Nephron (organoid): Measurements from ENCODE around the gene KCNH2.
A peak's percentile ranks its signal among the peaks of the same experiment; 100 is the strongest.

Experiments used
- H3K27ac Mint-ChIP-seq, 3 experiments: 2 replicates each; pipeline ENCODE4 v1.8.0; 2020; ENCODE audit warnings: mixed read lengths in 3 of 3, mild to moderate bottlenecking in 2 of 3, moderate library complexity in 1 of 3
- H3K27me3 Mint-ChIP-seq: 2 replicates; pipeline ENCODE4 v1.8.0; 2021; ENCODE audit warnings: low read depth, mild to moderate bottlenecking, moderate library complexity, mixed read lengths
- H3K36me3 Mint-ChIP-seq: 2 replicates; pipeline ENCODE4 v1.8.0; 2020; ENCODE audit warnings: low read depth, mixed read lengths
- H3K4me1 Mint-ChIP-seq: 2 replicates; pipeline ENCODE4 v1.8.0; 2020; ENCODE audit warnings: mixed read lengths
- H3K4me3 Mint-ChIP-seq, 3 experiments: 2 replicates each; pipeline ENCODE4 v1.8.0; 2020; ENCODE audit warnings: mild to moderate bottlenecking in 3 of 3, mixed read lengths in 3 of 3, moderate library complexity in 2 of 3
- H3K9me3 Mint-ChIP-seq: 2 replicates; pipeline ENCODE4 v1.8.0; 2020; ENCODE audit warnings: mixed read lengths
- CTCF ChIP-seq, 3 experiments: fragments of 200-600 bp; sonication (generic); IDR thresholded peaks; one replicate each; pipeline ENCODE4 v1.5.0; 2021; ENCODE audit warnings: antibody characterized with exemption in 3 of 3; ENCODE audit not compliant: unreplicated experiment in 3 of 3

The KCNH2 gene

GRCh38 chr7:150976529-150977381 lies 1.4 kb downstream of the KCNH2 start:
- H3K4me3 Mint-ChIP-seq, result peak overlapping the region; percentile 91 to 99 (median 97)
- H3K27me3 Mint-ChIP-seq, result peaks cover 42% of the 10 kb centered on the region

GRCh38 chr7:150975536-150976319 lies 2.4 kb downstream of the KCNH2 start:
- Mint-ChIP-seq H3K9me3 (no peaks in the 10 kb centered on the region), H3K4me1 (peaks cover 74% of the 10 kb centered on the region), H3K36me3 (no peaks in the 10 kb centered on the region), H3K27me3 (peaks cover 32% of the 10 kb centered on the region), H3K27ac (peak overlapping the region; percentile 50 to 87 (median 78)), H3K4me3 (peak overlapping the region; percentile 91 to 99 (median 97))
- TF ChIP-seq CTCF (IDR thresholded peaks at IDR 0.05; ENCODE audit: unreplicated experiment in 3 of 3), result no peak

More at GRCh38 chr7:150976529-150977381, 1.4 kb downstream of the KCNH2 start:
- Mint-ChIP-seq H3K36me3 (no peaks in the 10 kb centered on the region), H3K27ac (peak overlapping the region; percentile 78 to 88 (median 87)), H3K4me1 (peaks cover 74% of the 10 kb centered on the region), H3K9me3 (no peaks in the 10 kb centered on the region)
- TF ChIP-seq CTCF (IDR thresholded peaks at IDR 0.05; ENCODE audit: unreplicated experiment in 3 of 3), result no peak

- peak overlapping the region; percentile 45 to 93 (median 80) for H3K27ac Mint-ChIP-seq
- no peaks in the 10 kb centered on the region for H3K9me3 Mint-ChIP-seq
- TF ChIP-seq CTCF (IDR thresholded peaks at IDR 0.05; ENCODE audit: unreplicated experiment in 3 of 3), result peak; percentile 47 to 55 (median 48)
- peaks cover 30% of the 10 kb centered on the region for H3K27me3 Mint-ChIP-seq
- peak overlapping the region; percentile 75 to 84 (median 82) for H3K4me3 Mint-ChIP-seq
- H3K36me3 Mint-ChIP-seq, result no peaks in the 10 kb centered on the region
- H3K4me1 Mint-ChIP-seq, result peaks cover 76% of the 10 kb centered on the region
These were observed 3.4 kb downstream of the KCNH2 start for GRCh38 chr7:150974468-150975391.

GRCh38 chr7:150973571-150974451 lies 4.3 kb downstream of the KCNH2 start:
- Mint-ChIP-seq H3K4me1 (peaks cover 75% of the 10 kb centered on the region), H3K27me3 (peaks cover 25% of the 10 kb centered on the region), H3K27ac (peak overlapping the region; percentile 79 to 93 (median 80)), H3K9me3 (no peaks in the 10 kb centered on the region), H3K36me3 (no peaks in the 10 kb centered on the region), H3K4me3 (peak overlapping the region; percentile 67 to 74 (median 69))
- TF ChIP-seq CTCF (IDR thresholded peaks at IDR 0.05; ENCODE audit: unreplicated experiment in 3 of 3), result no peak

GRCh38 chr7:150972741-150973140 lies 5.4 kb downstream of the KCNH2 start:
- peak overlapping the region; percentile 29 to 69 (median 44) for H3K4me3 Mint-ChIP-seq
- H3K9me3 Mint-ChIP-seq, result no peaks in the 10 kb centered on the region
- peaks cover 20% of the 10 kb centered on the region for H3K27me3 Mint-ChIP-seq
- no peaks in the 10 kb centered on the region for H3K36me3 Mint-ChIP-seq
- H3K27ac Mint-ChIP-seq, result peak overlapping the region; percentile 79 to 93 (median 79)
- TF ChIP-seq CTCF (IDR thresholded peaks at IDR 0.05; ENCODE audit: unreplicated experiment in 3 of 3), result no peak
- H3K4me1 Mint-ChIP-seq, result peaks cover 81% of the 10 kb centered on the region
